ENCODE data around the gene GPC6.

GPC6 gene

DNA sequence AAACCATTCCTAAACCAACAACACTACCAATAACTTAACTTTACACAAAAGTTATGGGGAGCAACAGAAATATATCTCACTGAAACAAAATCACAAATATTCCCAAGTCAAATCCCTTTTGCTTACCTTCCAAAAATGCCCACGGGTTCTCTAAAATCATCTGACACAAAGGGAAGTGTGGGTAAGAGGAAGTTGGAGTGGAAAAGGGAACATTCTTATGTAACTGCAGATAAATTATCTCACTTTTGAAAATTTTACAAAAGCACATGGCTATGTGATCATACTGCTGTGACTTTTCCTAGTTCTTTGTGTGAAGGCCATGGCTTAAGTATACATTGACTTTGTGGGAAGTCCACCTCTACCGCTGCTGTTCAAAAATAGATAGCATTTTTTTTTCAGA is 350.5 kb downstream of the GPC6 start:
- no peak for DNase-seq (ENCODE audit: low spot score)

DNA sequence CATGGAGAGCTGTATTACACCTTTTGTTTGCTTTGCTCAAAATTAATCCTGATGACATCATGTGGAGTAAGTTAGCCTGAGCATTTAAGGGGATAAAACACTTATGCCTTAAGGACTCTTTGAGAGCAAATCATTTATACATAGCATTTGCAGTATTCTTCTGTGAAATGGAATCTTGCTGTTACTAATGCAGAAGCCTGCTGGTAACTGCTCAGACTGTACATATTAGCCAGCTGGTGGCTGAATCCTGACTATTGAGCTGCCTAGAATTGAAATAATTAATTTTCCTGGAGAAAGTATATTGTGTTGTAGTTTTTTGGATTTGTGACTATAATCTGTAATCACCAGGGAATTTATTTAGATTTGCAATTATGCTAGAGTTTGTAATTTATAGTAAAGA is 363.2 kb downstream of the GPC6 start:
- no peak for DNase-seq (ENCODE audit: low spot score)

DNA sequence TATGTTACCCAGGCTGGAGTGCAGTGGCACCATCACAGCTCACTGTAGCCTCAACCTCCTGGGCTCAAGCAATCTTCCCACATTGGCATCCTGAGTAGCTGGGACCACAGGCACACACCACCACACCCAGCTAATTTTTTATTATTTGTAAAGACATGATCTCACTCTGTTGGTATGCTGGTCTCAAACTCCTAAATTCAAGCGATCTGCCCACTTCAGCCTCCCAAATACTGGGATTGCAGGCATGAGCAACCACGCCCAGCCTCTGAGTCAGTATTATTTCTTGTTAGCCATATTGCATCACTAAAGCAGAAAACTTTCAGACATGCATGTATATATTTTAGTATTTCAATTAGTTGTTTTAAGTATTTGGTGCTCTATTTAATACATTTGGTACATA is 376.4 kb downstream of the GPC6 start:
- no peak for DNase-seq (ENCODE audit: low spot score)

DNA sequence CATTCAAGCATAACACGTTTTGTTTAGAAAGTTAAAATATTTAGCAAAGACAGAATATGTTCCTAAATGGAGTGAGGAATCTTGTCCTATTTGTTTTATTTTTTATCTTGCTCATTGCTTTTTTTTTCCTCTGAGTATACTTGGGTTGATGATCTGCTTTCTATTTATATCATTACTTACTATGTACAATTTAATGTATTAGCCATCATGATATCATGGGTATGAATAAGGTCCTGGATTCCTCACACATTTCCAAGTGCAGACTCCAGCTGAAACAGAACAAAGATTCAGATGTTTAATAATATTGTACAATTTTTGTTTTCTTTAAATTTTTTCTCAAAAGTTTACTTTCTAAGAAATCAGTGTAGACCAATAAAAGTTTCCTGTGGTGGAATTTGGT is 388.2 kb downstream of the GPC6 start:
- DNase-seq (ENCODE audit: low spot score): no peak

DNA sequence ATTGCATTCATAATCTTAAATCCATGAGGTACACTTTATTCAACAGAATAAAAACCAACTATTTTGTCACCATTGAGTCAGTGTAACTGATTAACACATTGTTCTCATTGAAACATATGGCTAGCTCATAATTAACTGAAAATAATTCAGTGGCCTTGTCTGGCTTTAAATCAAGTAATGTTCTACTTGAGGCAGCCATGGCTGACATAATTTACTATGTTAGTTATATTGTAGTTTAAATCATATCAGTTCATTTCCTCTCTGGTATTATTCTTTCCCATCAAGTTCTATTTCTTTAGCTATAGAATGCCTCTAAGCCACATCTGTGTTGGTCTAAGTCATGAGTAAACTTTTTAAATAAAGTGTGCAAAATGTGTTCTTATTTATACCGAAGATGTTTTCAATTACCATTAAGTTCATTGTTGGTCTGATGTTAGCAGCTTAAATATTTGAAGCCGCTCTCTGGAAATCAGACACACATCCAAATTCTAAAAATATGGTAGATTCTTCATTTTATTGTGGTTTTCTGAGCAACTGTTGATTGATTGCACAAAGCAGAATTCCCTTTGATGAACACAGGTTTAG is 393.7 kb downstream of the GPC6 start:
- DNase-seq (ENCODE audit: low spot score): no peak

GRCh38 chr13:93621051-93621450 is 394.4 kb downstream of the GPC6 start:
- DNase-seq (ENCODE audit: low spot score): no peak

DNA sequence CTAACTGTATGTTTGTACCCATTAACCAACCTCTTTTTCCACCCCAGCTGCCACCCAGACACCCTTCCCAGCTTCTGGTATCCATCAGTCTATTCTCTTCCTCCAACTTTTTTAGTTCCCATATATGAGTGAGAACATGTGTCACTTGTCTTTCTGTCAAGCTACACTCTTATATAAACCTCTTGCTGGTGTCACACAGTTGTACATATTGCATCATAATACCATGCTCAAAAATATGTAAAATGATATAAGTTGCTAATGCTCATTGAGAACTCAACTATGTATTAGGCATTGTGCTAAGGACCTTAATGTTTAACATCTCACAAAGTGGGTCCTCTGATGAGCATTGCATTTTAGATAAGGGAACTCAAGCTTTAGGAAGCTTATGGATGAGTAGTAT is 395.4 kb downstream of the GPC6 start:
- no peak for DNase-seq (ENCODE audit: low spot score)

GRCh38 chr13:93624311-93624777 is 397.7 kb downstream of the GPC6 start:
- no peak for DNase-seq (ENCODE audit: low spot score)

GRCh38 chr13:93625536-93625935 is 398.9 kb downstream of the GPC6 start:
- no peak for DNase-seq (ENCODE audit: low spot score)

DNA sequence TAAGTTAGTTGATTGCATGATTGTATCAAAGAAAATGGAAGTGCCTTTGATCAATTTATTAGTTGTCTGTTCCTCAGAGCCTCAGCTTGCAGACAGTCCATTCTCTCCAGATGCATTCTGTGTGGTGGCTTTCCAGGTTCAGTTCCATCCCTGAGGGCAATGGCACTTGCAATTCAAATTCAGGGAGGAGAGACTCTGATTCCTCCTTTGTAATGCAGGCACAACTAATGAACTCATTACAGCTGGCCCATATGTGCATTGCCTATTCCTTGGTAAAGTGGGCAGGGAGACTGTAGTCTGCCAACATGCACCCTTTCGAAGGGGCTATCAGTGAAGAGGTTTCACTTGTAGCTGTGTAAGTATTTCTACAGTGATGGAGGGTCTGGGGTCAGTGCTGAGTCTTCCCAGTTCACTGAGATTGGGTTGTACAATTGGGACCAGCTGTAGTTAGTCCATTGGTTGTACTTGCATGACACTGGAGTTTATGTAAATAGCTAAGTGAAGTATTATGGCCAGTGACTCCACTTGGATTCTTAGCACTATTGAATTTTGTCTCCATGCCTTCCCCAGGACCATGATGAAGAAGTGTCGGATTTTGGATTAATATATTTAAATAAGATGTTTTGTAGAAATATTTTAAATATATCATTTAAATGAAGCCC is 401.7 kb downstream of the GPC6 start:
- no peak for DNase-seq (ENCODE audit: low spot score)

DNA sequence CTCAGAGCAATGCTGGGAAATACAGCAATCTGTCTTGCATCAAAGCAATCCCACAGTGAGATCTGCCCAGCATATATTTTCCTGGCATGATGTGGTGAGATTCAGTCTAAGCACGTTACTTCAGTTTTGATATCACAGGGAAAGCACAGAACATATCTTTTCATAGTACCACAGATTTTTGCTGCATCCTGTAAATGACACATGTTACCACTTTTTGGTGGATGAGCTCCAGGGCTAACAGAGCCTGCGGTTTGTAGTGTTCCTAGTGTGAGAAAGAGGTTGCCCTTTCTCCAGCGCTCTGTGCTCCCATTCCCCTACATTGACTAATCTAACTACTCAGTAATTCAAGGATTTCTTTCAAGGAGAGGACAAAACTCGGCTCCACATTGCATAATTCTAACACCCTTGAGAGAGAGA is 409.0 kb downstream of the GPC6 start:
- no peak for DNase-seq (ENCODE audit: low spot score)

- no peak for DNase-seq (ENCODE audit: low spot score)
Observed at GRCh38 chr13:93637852-93638251, 411.2 kb downstream of the GPC6 start.

GRCh38 chr13:93640452-93640851 is 413.8 kb downstream of the GPC6 start:
- no peak for DNase-seq (ENCODE audit: low spot score)

DNA sequence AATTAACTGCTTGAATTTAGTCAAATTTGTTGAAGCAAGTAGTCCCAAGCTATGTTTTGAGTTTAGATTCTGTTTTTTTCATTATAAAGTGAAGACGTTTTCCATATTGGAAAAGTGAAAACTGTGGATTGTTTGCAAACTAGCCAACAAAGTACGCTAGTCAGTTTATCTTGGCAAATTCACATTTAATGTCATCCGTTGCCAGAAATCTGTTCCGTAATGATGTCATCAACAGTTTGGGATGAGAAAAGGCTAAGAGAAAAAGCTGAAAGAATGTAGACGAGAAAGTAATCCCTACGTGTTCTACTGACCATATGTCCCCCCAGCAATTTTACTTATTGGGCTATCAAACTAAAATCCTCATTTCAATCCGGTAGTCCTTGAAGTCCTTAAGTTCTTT is 419.6 kb downstream of the GPC6 start:
- no peak for DNase-seq (ENCODE audit: low spot score)

- no peak for DNase-seq (ENCODE audit: low spot score)
Observed at GRCh38 chr13:93649496-93649895, 422.9 kb downstream of the GPC6 start.

- DNase-seq (ENCODE audit: low spot score): no peak
Observed at GRCh38 chr13:93653776-93654175, 427.2 kb downstream of the GPC6 start.

- DNase-seq (ENCODE audit: low spot score): no peak
Observed at GRCh38 chr13:93655154-93655553, 428.5 kb downstream of the GPC6 start.

DNA sequence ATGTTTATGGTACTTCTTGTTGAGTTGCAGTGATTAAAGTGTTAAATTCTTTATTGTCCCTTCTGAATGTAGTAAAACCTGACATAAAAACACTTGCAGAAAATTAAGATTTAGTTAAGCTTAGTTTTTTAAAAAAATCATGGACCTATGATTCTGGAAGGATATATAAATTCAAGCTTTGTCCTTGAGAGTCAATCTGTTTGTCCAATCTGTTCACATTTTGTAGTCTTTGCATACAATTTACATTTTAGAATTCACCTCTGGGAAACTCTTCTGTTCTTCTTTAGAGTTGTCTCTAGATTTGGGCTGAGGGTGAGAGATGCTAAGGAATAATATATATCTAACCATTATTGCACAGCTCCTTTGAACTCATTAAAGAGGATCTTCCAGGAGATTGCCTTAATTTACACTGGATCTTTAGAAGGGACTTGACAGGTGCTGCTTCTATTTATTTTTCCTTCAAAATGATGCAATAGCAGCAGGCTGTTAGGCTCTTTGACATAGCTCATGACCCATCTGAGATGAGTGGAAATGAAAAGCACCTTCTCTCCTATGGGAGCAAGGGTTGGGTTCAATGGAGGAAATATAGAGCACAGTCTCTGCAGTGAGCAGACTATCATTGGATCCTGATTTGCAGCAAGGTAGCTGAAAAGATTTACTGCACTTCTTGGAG is 433.9 kb downstream of the GPC6 start:
- DNase-seq (ENCODE audit: low spot score): no peak

- no peak for DNase-seq (ENCODE audit: low spot score)
Observed at GRCh38 chr13:93670866-93671265, 444.3 kb downstream of the GPC6 start.

DNA sequence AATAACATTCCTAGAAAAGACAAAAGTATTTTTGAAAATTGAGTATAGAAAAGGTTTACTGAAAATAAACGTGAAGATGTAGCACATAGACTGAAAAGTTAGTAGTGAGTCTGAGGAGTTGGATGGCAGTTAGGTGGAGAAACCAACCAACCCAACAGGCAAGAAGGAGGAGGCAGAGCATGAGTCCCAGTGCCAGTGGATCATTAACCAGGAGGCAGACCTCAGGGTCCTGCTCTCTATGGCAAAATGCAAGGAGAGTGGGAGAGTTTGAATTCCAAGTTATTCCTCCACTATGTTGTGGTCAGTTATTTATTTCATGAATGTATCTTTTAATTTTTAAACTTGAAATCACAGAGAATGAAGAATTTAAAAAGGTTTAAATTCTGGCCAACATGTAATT is 446.4 kb downstream of the GPC6 start:
- DNase-seq (ENCODE audit: low spot score): no peak

DNA sequence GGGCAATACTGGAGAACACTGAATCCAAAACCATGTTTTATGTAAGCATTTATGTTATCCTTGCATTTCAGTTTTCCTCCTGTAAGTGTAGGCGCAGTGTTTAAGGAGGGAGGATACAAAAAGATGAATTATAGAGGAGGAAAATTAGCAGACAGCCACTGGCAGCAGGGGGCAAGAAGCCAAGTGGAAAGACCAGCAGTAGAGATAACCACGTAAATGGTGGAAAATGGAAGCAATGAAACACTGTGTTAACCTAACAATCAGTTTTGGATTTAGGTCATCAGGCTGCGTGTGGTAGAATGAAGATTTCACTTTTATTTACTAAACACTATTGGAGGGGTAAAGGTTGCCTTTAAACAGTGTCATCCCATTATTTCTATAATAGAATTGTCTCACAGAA is 447.3 kb downstream of the GPC6 start:
- DNase-seq (ENCODE audit: low spot score): no peak

- no peak for DNase-seq (ENCODE audit: low spot score)
Observed at GRCh38 chr13:93674337-93674755, 447.7 kb downstream of the GPC6 start.

GRCh38 chr13:93680329-93680728 is 453.7 kb downstream of the GPC6 start:
- no peak for DNase-seq (ENCODE audit: low spot score)

GRCh38 chr13:93685900-93686299 is 459.3 kb downstream of the GPC6 start:
- no peak for DNase-seq (ENCODE audit: low spot score)

Measured in activated CD4-positive, alpha-beta T cell treated with anti-CD3 and anti-CD28 coated beads, Interleukin-2, Interleukin-4, amounts not matched to agents 100 ng/mL and 50 ng/mL, durations not matched to agents 16 hours and 8 hours (primary cell).